Vagina (tissue), 2 donors: Measurements from ENCODE around the gene ZDHHC3. TPM values are rescaled to one million over a fixed set of nuclear protein-coding genes. Genes with fewer than 3 reads are reported as not detected.

Experiments
- DNase-seq, 2 donors: peaks; one replicate each; pipeline ENCODE4 v3.0.0-alpha.2; 2017; ENCODE audit errors: extremely low spot score in 2 of 2
- H3K27ac ChIP-seq: fragments of 200-600 bp; sonication (generic); one replicate; pipeline ENCODE4 v1.5.1; 2019
- H3K27me3 ChIP-seq: fragments of 200-600 bp; sonication (generic); one replicate; pipeline ENCODE4 v1.5.1; 2019
- H3K36me3 ChIP-seq, 2 donors: fragments of 200-600 bp; sonication (generic); one replicate each; pipeline ENCODE4 v1.5.1; 2017 to 2019
- H3K4me1 ChIP-seq: fragments of 200-600 bp; sonication (generic); one replicate; pipeline ENCODE4 v1.5.1; 2019
- H3K4me3 ChIP-seq, 2 donors: fragments of 200-600 bp; sonication (generic); 1 replicate in 1 of 2; 2 replicates in 1 of 2; pipeline ENCODE4 v1.5.1; 2016 to 2019
- H3K9me3 ChIP-seq: fragments of 200-600 bp; sonication (generic); one replicate; pipeline ENCODE4 v1.5.1; 2019
- CTCF ChIP-seq, 3 experiments: fragments of 450-650 bp in 2 of 3; fragments of 200-600 bp in 1 of 3; sonication (generic) in 1 of 3; IDR thresholded peaks; one replicate each; pipeline ENCODE4 v1.5.1; 2017 to 2019; ENCODE audit warnings: antibody characterized with exemption in 3 of 3, mild to moderate bottlenecking in 2 of 3, moderate library complexity in 2 of 3
- POLR2A ChIP-seq, 2 donors: fragments of 450-650 bp; IDR thresholded peaks; one replicate each; pipeline ENCODE4 v1.6.1; 2017; ENCODE audit warnings: antibody characterized with exemption in 2 of 2, mild to moderate bottlenecking in 2 of 2, moderate library complexity in 2 of 2
- POLR2AphosphoS5 ChIP-seq, 2 donors: sonication (generic); formaldehyde crosslinking; IDR thresholded peaks; one replicate each; pipeline ENCODE4 v1.9.0; 2017; ENCODE audit warnings: antibody characterized with exemption in 2 of 2, mild to moderate bottlenecking in 2 of 2, low read depth in 1 of 2; ENCODE audit not compliant: insufficient read depth in 1 of 2
- intact Hi-C: fragments of 100-400 bp; cut with DNase I; formaldehyde crosslinking; loops from one replicate; pipeline ENCODE4 v1.15.1; 2023
- total RNA-seq: library from RNA; depleted of rRNA; stranded (reverse); fragments of >200 nt; gene quantifications from one replicate; pipeline ENCODE4 v1.2.3, GENCODE V29; 2016

Gene ZDHHC3
- total RNA-seq, 1 donor from 2014 or later = 83.5 TPM

DNA sequence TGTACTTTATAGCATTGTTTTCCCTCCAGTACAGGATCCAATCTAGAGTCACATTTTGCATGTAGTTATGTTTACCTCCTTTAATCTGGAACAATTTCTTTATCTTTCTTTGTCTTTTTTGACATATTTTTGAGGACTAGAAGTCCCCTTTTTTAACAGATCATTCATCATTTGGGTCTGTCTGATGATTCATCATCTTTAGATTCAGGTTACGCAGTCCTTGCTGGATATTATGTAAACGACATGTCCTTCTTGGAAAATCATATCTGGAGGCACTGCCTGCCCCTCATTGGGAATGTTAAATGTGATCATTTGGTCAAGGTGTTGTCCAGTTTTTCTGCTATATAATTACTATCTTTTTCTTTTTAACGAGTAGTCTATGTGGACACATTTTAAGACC is 83.3 kb downstream of the ZDHHC3 start:
- intact Hi-C loops = no loop called here
- no peak for TF ChIP-seq POLR2A (IDR thresholded peaks at IDR 0.05)
- TF ChIP-seq CTCF (IDR thresholded peaks at IDR 0.05) = no peak
- no peak for TF ChIP-seq POLR2AphosphoS5 (IDR thresholded peaks at IDR 0.05; ENCODE audit: insufficient read depth in 1 of 2, low read depth in 1 of 2)
- Histone ChIP-seq H3K36me3 (no peaks in the 10 kb centered on the region), H3K27ac (no peak overlapping the region), H3K4me3 (no peak overlapping the region), H3K9me3 (no peaks in the 10 kb centered on the region), H3K27me3 (no peaks in the 10 kb centered on the region), H3K4me1 (no peaks in the 10 kb centered on the region)
- DNase-seq = no peak

DNA sequence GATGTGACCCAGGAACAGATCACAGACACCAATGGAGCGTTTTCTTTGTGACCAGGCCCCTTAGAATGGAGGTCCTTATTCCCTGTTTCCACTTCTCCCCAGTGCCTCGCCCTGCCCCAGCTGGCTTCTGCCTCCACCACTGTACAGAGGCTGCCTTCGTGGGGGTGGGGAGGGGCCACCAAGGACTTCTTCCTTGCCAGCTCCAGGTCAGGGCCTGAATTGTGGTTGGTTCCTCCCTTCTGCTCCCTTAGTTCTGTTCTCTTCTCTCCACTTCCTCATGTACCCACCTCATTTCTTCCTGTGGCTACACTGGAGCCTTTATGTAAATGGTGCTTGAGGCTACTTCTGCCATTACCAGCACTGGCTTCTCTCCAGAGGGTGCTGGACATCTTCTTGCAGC is 85.1 kb downstream of the ZDHHC3 start:
- Histone ChIP-seq H3K27me3 (no peaks in the 10 kb centered on the region), H3K4me1 (no peaks in the 10 kb centered on the region), H3K4me3 (no peak overlapping the region), H3K36me3 (no peaks in the 10 kb centered on the region), H3K27ac (no peak overlapping the region), H3K9me3 (no peaks in the 10 kb centered on the region)
- no peak for TF ChIP-seq POLR2AphosphoS5 (IDR thresholded peaks at IDR 0.05; ENCODE audit: insufficient read depth in 1 of 2, low read depth in 1 of 2)
- no peak for TF ChIP-seq POLR2A (IDR thresholded peaks at IDR 0.05)
- TF ChIP-seq CTCF (IDR thresholded peaks at IDR 0.05) = no peak
- intact Hi-C loops = no loop called here
- peak in 1 of 2 donors; percentile 22 for DNase-seq

- Histone ChIP-seq H3K9me3 (no peaks in the 10 kb centered on the region), H3K27ac (no peak overlapping the region), H3K4me3 (no peak overlapping the region), H3K4me1 (no peaks in the 10 kb centered on the region), H3K27me3 (no peaks in the 10 kb centered on the region), H3K36me3 (no peaks in the 10 kb centered on the region)
- TF ChIP-seq POLR2A (IDR thresholded peaks at IDR 0.05) (no peak), CTCF (IDR thresholded peaks at IDR 0.05) (no peak), POLR2AphosphoS5 (IDR thresholded peaks at IDR 0.05; ENCODE audit: insufficient read depth in 1 of 2, low read depth in 1 of 2) (no peak)
- intact Hi-C loops = no loop called here
- DNase-seq = peak in 1 of 2 donors; percentile 58
Measured at GRCh38 chr3:44890258-44890657, 85.7 kb downstream of the ZDHHC3 start.

GRCh38 chr3:44887101-44887500 is 88.9 kb downstream of the ZDHHC3 start:
- Histone ChIP-seq H3K4me3 (no peak overlapping the region), H3K4me1 (peaks cover 12% of the 10 kb centered on the region), H3K27ac (no peak overlapping the region), H3K36me3 (no peaks in the 10 kb centered on the region), H3K9me3 (no peaks in the 10 kb centered on the region), H3K27me3 (no peaks in the 10 kb centered on the region)
- intact Hi-C loops = no loop called here
- TF ChIP-seq CTCF (IDR thresholded peaks at IDR 0.05) = no peak
- no peak for TF ChIP-seq POLR2AphosphoS5 (IDR thresholded peaks at IDR 0.05; ENCODE audit: insufficient read depth in 1 of 2, low read depth in 1 of 2)
- TF ChIP-seq POLR2A (IDR thresholded peaks at IDR 0.05) = no peak
- no peak for DNase-seq

- H3K4me1 ChIP-seq = peaks cover 12% of the 10 kb centered on the region
- intact Hi-C loops = no loop called here
- H3K4me3 ChIP-seq = no peak overlapping the region
- H3K27me3 ChIP-seq = no peaks in the 10 kb centered on the region
- H3K27ac ChIP-seq = no peak overlapping the region
- H3K9me3 ChIP-seq = no peaks in the 10 kb centered on the region
- TF ChIP-seq POLR2A (IDR thresholded peaks at IDR 0.05) = no peak
- no peak for TF ChIP-seq CTCF (IDR thresholded peaks at IDR 0.05)
- no peaks in the 10 kb centered on the region for H3K36me3 ChIP-seq
- no peak for DNase-seq
Measured at GRCh38 chr3:44886561-44886960, 89.4 kb downstream of the ZDHHC3 start.
